GM12878 (cell line): Measurements from ENCODE around the gene CCDC3.

Experiments used
- BACH1 ChIP-seq: fragments of 450-650 bp; IDR thresholded peaks from 2 replicates; pipeline ENCODE4 v1.6.1; 2017; ENCODE audit warnings: mild to moderate bottlenecking, borderline replicate concordance
- DPF2 ChIP-seq: fragments of 450-650 bp; IDR thresholded peaks from 2 replicates; pipeline ENCODE4 v1.6.1; 2017; ENCODE audit warnings: mild to moderate bottlenecking
- ETV6 ChIP-seq, 2 experiments: fragments of 450-650 bp in 1 of 2; IDR thresholded peaks in 1 of 2; conservative IDR thresholded peaks in 1 of 2; 2 replicates each; pipeline ENCODE4 v1.6.1; 2014; ENCODE audit warnings: antibody characterized with exemption in 1 of 2, borderline replicate concordance in 1 of 2, low read depth in 1 of 2, mild to moderate bottlenecking in 1 of 2, moderate library complexity in 1 of 2
- HCFC1 ChIP-seq: fragments of 150-350 bp; IDR thresholded peaks from 2 replicates; pipeline ENCODE4 v1.6.1; 2014; ENCODE audit warnings: low read length
- HDGF ChIP-seq: fragments of 450-650 bp; IDR thresholded peaks from 2 replicates; pipeline ENCODE4 v1.6.1; 2016; ENCODE audit warnings: antibody characterized with exemption
- TF ChIP-seq, protein P1 (sequence below), 3 experiments: IDR thresholded peaks in 2 of 3; conservative IDR thresholded peaks in 1 of 3; 2 replicates each; pipeline ENCODE4 v1.5.1; 2011; ENCODE audit warnings: low read depth in 3 of 3, low read length in 3 of 3, mild to moderate bottlenecking in 3 of 3, control low read depth in 2 of 3, moderate library complexity in 2 of 3, inconsistent platforms in 1 of 3, mixed read lengths in 1 of 3; ENCODE audit not compliant: control insufficient read depth in 2 of 3, insufficient read depth in 1 of 3; ENCODE audit errors: extremely low read depth in 1 of 3
- TF ChIP-seq, protein P2 (sequence below): IDR thresholded peaks from 2 replicates; pipeline ENCODE4 v1.6.1; 2011; ENCODE audit warnings: borderline replicate concordance, low read depth, mild to moderate bottlenecking, moderate library complexity, mixed read lengths, low read length; ENCODE audit not compliant: insufficient read depth; ENCODE audit errors: extremely low read length

DNA sequence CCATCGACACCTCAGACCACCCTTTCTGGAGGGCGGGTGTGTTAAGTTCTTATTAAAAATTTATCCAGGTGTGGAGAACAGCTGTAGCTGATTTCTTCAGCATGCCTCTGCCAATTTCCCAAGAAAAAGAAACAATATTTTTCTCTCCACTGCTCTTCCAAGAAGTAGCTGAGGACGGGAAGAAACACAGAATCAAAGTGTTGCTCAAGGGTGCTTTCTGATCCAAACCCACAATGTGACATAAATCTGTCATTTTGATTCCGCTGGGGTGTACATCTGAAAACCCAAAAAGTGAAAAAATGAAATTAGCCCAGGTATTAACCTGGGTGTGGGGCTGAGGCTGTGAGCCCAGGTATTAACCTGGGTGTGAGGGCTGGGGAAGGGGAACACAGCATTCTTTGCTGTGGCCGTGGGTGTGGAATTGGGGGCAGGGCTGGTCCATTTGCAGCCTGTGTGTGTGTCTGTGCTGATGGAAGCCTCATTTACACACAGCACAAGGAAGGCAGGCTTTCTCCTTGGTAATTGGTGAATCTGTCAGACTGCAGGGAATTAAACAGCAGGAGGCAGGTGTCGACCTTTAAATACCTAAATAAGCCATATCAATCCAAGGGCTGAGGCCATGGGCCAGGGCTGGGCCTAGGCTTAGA, 48.4 kb upstream of the CCDC3 start:
- no peak for TF ChIP-seq DPF2
- TF ChIP-seq, protein P1, sequence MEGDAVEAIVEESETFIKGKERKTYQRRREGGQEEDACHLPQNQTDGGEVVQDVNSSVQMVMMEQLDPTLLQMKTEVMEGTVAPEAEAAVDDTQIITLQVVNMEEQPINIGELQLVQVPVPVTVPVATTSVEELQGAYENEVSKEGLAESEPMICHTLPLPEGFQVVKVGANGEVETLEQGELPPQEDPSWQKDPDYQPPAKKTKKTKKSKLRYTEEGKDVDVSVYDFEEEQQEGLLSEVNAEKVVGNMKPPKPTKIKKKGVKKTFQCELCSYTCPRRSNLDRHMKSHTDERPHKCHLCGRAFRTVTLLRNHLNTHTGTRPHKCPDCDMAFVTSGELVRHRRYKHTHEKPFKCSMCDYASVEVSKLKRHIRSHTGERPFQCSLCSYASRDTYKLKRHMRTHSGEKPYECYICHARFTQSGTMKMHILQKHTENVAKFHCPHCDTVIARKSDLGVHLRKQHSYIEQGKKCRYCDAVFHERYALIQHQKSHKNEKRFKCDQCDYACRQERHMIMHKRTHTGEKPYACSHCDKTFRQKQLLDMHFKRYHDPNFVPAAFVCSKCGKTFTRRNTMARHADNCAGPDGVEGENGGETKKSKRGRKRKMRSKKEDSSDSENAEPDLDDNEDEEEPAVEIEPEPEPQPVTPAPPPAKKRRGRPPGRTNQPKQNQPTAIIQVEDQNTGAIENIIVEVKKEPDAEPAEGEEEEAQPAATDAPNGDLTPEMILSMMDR (IDR thresholded peaks at IDR 0.05 in 2 of 3, conservative IDR thresholded peaks at IDR 0.05 in 1 of 3; ENCODE audit: control insufficient read depth in 2 of 3, extremely low read depth in 1 of 3, insufficient read depth in 1 of 3, low read depth in 3 of 3, low read length in 3 of 3) = no peak
- TF ChIP-seq ETV6 (conservative IDR thresholded peaks at IDR 0.05 in 1 of 2, IDR thresholded peaks at IDR 0.05 in 1 of 2; ENCODE audit: borderline replicate concordance in 1 of 2, low read depth in 1 of 2) = no peak
- TF ChIP-seq HDGF = no peak
- no peak for TF ChIP-seq BACH1
- TF ChIP-seq, protein P2, sequence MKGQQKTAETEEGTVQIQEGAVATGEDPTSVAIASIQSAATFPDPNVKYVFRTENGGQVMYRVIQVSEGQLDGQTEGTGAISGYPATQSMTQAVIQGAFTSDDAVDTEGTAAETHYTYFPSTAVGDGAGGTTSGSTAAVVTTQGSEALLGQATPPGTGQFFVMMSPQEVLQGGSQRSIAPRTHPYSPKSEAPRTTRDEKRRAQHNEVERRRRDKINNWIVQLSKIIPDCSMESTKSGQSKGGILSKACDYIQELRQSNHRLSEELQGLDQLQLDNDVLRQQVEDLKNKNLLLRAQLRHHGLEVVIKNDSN = no peak
- TF ChIP-seq HCFC1 = no peak
